ENCODE results near the gene MEF2D. TPM values are rescaled to one million over a fixed set of nuclear protein-coding genes. Genes with fewer than 3 reads are reported as not detected.

The MEF2D gene
- 8.1 and 10.9 TPM in 2 replicates for total RNA-seq

GRCh38 chr1:156500543-156500792 is at the start of gene MEF2D:
MEF2D (minus strand) TSS chr1:156500775; CDS start chr1:156483292, 17,483 bp downstream.

Small RNAs within 50 kb of the gene (small RNA-seq; reads per million reads assigned to genes)
- gene MIR9-1, result not detected
- not detected for gene RF00019

Other genes with a start within 250 kb of the MEF2D start
- 27.6 and 44.8 TPM in 2 replicates for gene SMG5, start 217.9 kb downstream of the MEF2D start, total RNA-seq
- 1.5 and 2.3 TPM in 2 replicates for gene TMEM79, start 216.4 kb downstream of the MEF2D start, total RNA-seq
- 54.3 and 69.4 TPM in 2 replicates for gene GLMP, start 205.1 kb downstream of the MEF2D start, total RNA-seq
- gene VHLL, start 201.5 kb downstream of the MEF2D start, total RNA-seq, result 0.39 TPM in 1 of 2 replicates, not detected in the other
- 481 and 491 TPM in 2 replicates for gene CCT3, start 162.5 kb downstream of the MEF2D start, total RNA-seq
- gene TSACC, start 162.2 kb downstream of the MEF2D start, total RNA-seq, result 0.20 and 0.37 TPM in 2 replicates
- gene RHBG, start 131.6 kb downstream of the MEF2D start, total RNA-seq, result not detected in 2 replicates
- gene IQGAP3, start 71.8 kb upstream of the MEF2D start, total RNA-seq, result 32.7 and 54.2 TPM in 2 replicates
- gene TTC24, start 78.9 kb upstream of the MEF2D start, total RNA-seq, result not detected in 2 replicates
- gene NAXE, start 91.0 kb upstream of the MEF2D start, total RNA-seq, result 53.2 and 57.0 TPM in 2 replicates
- 12.9 and 20.5 TPM in 2 replicates for gene GPATCH4, start 100.7 kb upstream of the MEF2D start, total RNA-seq
- not detected in 2 replicates for gene HAPLN2, start 118.6 kb upstream of the MEF2D start, total RNA-seq
- not detected in 2 replicates for gene BCAN, start 141.3 kb upstream of the MEF2D start, total RNA-seq
- gene NES, start 176.6 kb upstream of the MEF2D start, total RNA-seq, result 23.9 and 59.2 TPM in 2 replicates
- gene CRABP2, start 204.8 kb upstream of the MEF2D start, total RNA-seq, result 27.2 and 45.6 TPM in 2 replicates
- 8.8 and 9.8 TPM in 2 replicates for gene METTL25B, start 227.7 kb upstream of the MEF2D start, total RNA-seq
- gene ISG20L2, start 228.0 kb upstream of the MEF2D start, total RNA-seq, result 18.0 and 25.0 TPM in 2 replicates
- gene MRPL24, start 240.3 kb upstream of the MEF2D start, total RNA-seq, result 40.3 and 52.2 TPM in 2 replicates